ENCODE results near the gene ADPRHL1.

DNA sequence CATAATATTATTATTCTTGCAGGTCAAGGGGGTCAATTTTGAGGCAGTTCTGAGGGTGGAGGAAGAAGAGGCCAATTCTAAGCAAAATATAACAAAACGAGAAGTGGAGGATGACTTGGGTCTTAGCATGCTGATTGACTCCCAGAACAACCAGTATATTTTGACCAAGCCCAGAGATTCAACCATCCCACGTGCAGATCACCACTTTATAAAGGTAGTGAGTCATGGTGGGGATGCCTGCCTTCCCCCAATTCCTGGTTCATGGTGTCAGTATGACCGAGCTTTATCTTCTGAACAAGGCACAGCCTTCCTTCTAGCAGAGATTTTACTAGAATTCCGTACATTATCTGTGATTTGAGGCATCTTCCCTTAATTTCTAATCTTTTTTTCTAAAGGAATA lies 46.6 kb upstream of the ADPRHL1 start:
- TF ChIP-seq, protein P1, sequence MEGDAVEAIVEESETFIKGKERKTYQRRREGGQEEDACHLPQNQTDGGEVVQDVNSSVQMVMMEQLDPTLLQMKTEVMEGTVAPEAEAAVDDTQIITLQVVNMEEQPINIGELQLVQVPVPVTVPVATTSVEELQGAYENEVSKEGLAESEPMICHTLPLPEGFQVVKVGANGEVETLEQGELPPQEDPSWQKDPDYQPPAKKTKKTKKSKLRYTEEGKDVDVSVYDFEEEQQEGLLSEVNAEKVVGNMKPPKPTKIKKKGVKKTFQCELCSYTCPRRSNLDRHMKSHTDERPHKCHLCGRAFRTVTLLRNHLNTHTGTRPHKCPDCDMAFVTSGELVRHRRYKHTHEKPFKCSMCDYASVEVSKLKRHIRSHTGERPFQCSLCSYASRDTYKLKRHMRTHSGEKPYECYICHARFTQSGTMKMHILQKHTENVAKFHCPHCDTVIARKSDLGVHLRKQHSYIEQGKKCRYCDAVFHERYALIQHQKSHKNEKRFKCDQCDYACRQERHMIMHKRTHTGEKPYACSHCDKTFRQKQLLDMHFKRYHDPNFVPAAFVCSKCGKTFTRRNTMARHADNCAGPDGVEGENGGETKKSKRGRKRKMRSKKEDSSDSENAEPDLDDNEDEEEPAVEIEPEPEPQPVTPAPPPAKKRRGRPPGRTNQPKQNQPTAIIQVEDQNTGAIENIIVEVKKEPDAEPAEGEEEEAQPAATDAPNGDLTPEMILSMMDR (IDR thresholded peaks at IDR 0.05 in 8 of 11, conservative IDR thresholded peaks at IDR 0.05 in 3 of 11): no peak
- no peak for TF ChIP-seq POLR2A (IDR thresholded peaks at IDR 0.05)

Measured in spleen (tissue), 7 donors.